Measurements from ENCODE around the gene OSBPL10.

- TF ChIP-seq CTCF (IDR thresholded peaks at IDR 0.05; ENCODE audit: insufficient read depth, low read depth, low read length) (no peak), EZH2 (IDR thresholded peaks at IDR 0.05; ENCODE audit: insufficient read depth, low read length) (no peak)
Observed at GRCh38 chr3:31882895-31883294, 98.2 kb downstream of the OSBPL10 start.

Measured in astrocyte (in vitro differentiated cells and primary cell).